Liver (tissue), 9 donors: ENCODE measurements around the gene GRIP2. TPM values are rescaled to one million over a fixed set of nuclear protein-coding genes. Genes with fewer than 3 reads are reported as not detected.

ENCODE experiments used
- DNase-seq: peaks from one replicate; pipeline ENCODE4 v3.0.0-alpha.2; 2017; ENCODE audit warnings: low spot score
- H3K27ac ChIP-seq, 2 donors: one replicate each; pipeline ENCODE4 v1.7.0; 2013; ENCODE audit warnings: inconsistent platforms in 2 of 2, low read length in 2 of 2, control low read depth in 1 of 2, low read depth in 1 of 2, mild to moderate bottlenecking in 1 of 2
- H3K27me3 ChIP-seq, 4 donors: one replicate each; pipeline versions ENCODE4 v1.6.1 to v1.7.0; 2013; ENCODE audit warnings: low read length in 3 of 4, inconsistent platforms in 1 of 4, mild to moderate bottlenecking in 1 of 4, moderate library complexity in 1 of 4; ENCODE audit not compliant: control insufficient read depth in 4 of 4, insufficient read depth in 4 of 4
- H3K36me3 ChIP-seq, 4 donors: one replicate each; pipeline versions ENCODE4 v1.6.1 to v1.7.0; 2013; ENCODE audit warnings: low read length in 3 of 4, mild to moderate bottlenecking in 3 of 4, low read depth in 1 of 4, moderate library complexity in 1 of 4; ENCODE audit not compliant: control insufficient read depth in 4 of 4, insufficient read depth in 3 of 4
- H3K4me1 ChIP-seq, 4 donors: one replicate each; pipeline versions ENCODE4 v1.6.1 to v1.7.0; 2013; ENCODE audit warnings: low read length in 3 of 4, mild to moderate bottlenecking in 3 of 4, moderate library complexity in 1 of 4; ENCODE audit not compliant: control insufficient read depth in 4 of 4, insufficient read depth in 4 of 4
- H3K4me3 ChIP-seq, 3 donors: one replicate each; pipeline versions ENCODE4 v1.6.1 to v1.7.0; 2013; ENCODE audit warnings: low read length in 3 of 3, control low read depth in 1 of 3, low read depth in 1 of 3, mild to moderate bottlenecking in 1 of 3
- H3K9ac ChIP-seq, 2 donors: one replicate each; pipeline ENCODE4 v1.7.0; 2013; ENCODE audit warnings: low read length in 2 of 2, mild to moderate bottlenecking in 2 of 2, moderate library complexity in 2 of 2, control low read depth in 1 of 2, low read depth in 1 of 2
- H3K9me3 ChIP-seq, 4 donors: one replicate each; pipeline versions ENCODE4 v1.6.1 to v1.7.0; 2013; ENCODE audit warnings: low read length in 3 of 4; ENCODE audit not compliant: control insufficient read depth in 4 of 4
- EGR1 ChIP-seq, 2 donors: IDR thresholded peaks; 2 replicates each; pipeline ENCODE4 v1.6.1; 2016 to 2018; ENCODE audit warnings: antibody characterized with exemption in 2 of 2, low read depth in 2 of 2
- FOXA1 ChIP-seq: IDR thresholded peaks from 2 replicates; pipeline ENCODE4 v1.6.1; 2016; ENCODE audit warnings: antibody characterized with exemption
- FOXA2 ChIP-seq: IDR thresholded peaks from 2 replicates; pipeline ENCODE4 v1.6.1; 2016; ENCODE audit warnings: antibody characterized with exemption
- GABPA ChIP-seq, 2 donors: IDR thresholded peaks in 1 of 2; conservative IDR thresholded peaks in 1 of 2; 2 replicates each; pipeline ENCODE4 v1.6.1; 2016; ENCODE audit warnings: antibody characterized with exemption in 2 of 2, mild to moderate bottlenecking in 1 of 2, moderate library complexity in 1 of 2
- HNF4A ChIP-seq, 2 donors: conservative IDR thresholded peaks; 2 replicates each; pipeline ENCODE4 v1.6.1; 2016; ENCODE audit warnings: antibody characterized with exemption in 2 of 2, mild to moderate bottlenecking in 2 of 2
- HNF4G ChIP-seq: IDR thresholded peaks from 2 replicates; pipeline ENCODE4 v1.6.1; 2016; ENCODE audit warnings: antibody characterized with exemption
- JUND ChIP-seq, 2 donors: IDR thresholded peaks; 2 replicates each; pipeline ENCODE4 v1.6.1; 2016; ENCODE audit warnings: antibody characterized with exemption in 2 of 2
- NR2F2 ChIP-seq: IDR thresholded peaks from 2 replicates; pipeline ENCODE4 v1.6.1; 2016; ENCODE audit warnings: antibody characterized with exemption
- RAD21 ChIP-seq, 2 donors: IDR thresholded peaks; 2 replicates each; pipeline ENCODE4 v1.6.1; 2016; ENCODE audit warnings: antibody characterized with exemption in 2 of 2, mild to moderate bottlenecking in 2 of 2
- RXRA ChIP-seq, 2 donors: IDR thresholded peaks; 2 replicates each; pipeline ENCODE4 v1.6.1; 2017 to 2018; ENCODE audit warnings: antibody characterized with exemption in 2 of 2, mild to moderate bottlenecking in 1 of 2
- SP1 ChIP-seq: IDR thresholded peaks from 2 replicates; pipeline ENCODE4 v1.6.1; 2018; ENCODE audit warnings: antibody characterized with exemption, mild to moderate bottlenecking
- TAF1 ChIP-seq: conservative IDR thresholded peaks from 2 replicates; pipeline ENCODE4 v1.6.1; 2016; ENCODE audit warnings: antibody characterized with exemption, mild to moderate bottlenecking
- YY1 ChIP-seq: IDR thresholded peaks from 2 replicates; pipeline ENCODE4 v1.6.1; 2016; ENCODE audit warnings: antibody characterized with exemption, mild to moderate bottlenecking
- WGBS: extraction: QIAGEN DNeasy Blood & Tissue Kit; methylation state at CpG from one replicate; pipeline ENCODE4 v1.1.7; 2013; 5-methylcytosine and 5-hydroxymethylcytosine counted together
- polyA plus RNA-seq, 2 donors: library from polyadenylated mRNA; stranded (reverse) in 1 of 2; unstranded in 1 of 2; fragments of 200-250 nt in 1 of 2; fragments of >200 nt in 1 of 2; fragmentation: Nextera tagmentation in 1 of 2; extraction: Ambion mirVana in 1 of 2; gene quantifications; one replicate each; pipeline versions ENCODE4 v1.2.1 to v1.2.3, GENCODE V29; 2013 to 2015
- total RNA-seq, 2 donors: library from RNA; depleted of rRNA; stranded (reverse); fragments of >200 nt; gene quantifications; one replicate each; pipeline ENCODE4 v1.2.3, GENCODE V29; 2014
- TF ChIP-seq, protein P1 (sequence below): fragments of 150-350 bp; IDR thresholded peaks from 2 replicates; pipeline ENCODE4 v1.5.1; 2017; ENCODE audit warnings: improper control_type of control experiment, low read depth, low read length; ENCODE audit not compliant: missing input control
- TF ChIP-seq, protein P2 (sequence below): IDR thresholded peaks from 2 replicates; pipeline ENCODE4 v1.6.1; 2016; ENCODE audit warnings: antibody characterized with exemption
- TF ChIP-seq, protein P3 (sequence below): IDR thresholded peaks from 2 replicates; pipeline ENCODE4 v1.6.1; 2016; ENCODE audit warnings: antibody characterized with exemption
- TF ChIP-seq, protein P4 (sequence below): IDR thresholded peaks from 2 replicates; pipeline ENCODE4 v1.6.1; 2016; ENCODE audit warnings: antibody characterized with exemption
- donor health status: healthy.
- donor health status: healthy.
- donor health status: healthy.
- donor health status: healthy.
- donor health status: healthy.

GRIP2 gene
- total and polyA plus RNA-seq, 4 donors, result 0.05 to 0.33 (median 0.09) TPM; not detected in 1

DNA sequence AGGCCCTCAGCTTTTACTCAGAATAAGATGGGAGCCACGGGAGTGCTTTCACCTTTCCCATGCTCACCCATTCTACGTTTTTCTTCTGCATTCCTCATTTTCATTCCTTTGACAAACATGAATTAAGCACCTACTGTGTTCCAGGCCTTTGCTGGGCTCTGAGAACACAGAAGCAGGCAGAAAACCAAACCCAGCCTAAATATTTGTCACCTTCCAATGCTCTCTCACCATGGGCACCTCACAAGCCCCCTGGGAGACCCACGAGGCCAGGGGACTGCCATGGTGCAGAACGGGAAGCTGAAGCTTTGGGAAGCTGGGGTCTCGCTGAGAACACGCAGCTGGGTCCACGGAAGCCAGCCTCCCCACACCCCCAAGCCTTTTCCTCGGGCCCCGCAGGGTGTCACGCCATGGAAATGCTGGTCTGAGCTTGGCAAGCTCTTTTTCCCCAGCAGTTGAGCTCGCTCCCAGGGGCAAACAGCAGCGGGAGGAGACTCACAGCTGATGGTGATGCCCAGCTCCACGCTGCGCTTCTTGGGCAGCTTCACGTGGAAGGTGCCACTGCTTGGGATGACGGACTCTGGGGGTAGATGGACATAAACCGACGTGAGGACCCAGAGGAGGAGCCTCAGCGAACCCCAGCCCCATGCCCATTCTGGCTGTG, 27.7 kb downstream of the GRIP2 start:
- TF ChIP-seq, protein P1, sequence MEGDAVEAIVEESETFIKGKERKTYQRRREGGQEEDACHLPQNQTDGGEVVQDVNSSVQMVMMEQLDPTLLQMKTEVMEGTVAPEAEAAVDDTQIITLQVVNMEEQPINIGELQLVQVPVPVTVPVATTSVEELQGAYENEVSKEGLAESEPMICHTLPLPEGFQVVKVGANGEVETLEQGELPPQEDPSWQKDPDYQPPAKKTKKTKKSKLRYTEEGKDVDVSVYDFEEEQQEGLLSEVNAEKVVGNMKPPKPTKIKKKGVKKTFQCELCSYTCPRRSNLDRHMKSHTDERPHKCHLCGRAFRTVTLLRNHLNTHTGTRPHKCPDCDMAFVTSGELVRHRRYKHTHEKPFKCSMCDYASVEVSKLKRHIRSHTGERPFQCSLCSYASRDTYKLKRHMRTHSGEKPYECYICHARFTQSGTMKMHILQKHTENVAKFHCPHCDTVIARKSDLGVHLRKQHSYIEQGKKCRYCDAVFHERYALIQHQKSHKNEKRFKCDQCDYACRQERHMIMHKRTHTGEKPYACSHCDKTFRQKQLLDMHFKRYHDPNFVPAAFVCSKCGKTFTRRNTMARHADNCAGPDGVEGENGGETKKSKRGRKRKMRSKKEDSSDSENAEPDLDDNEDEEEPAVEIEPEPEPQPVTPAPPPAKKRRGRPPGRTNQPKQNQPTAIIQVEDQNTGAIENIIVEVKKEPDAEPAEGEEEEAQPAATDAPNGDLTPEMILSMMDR, result no peak
- no peak for TF ChIP-seq NR2F2
- TF ChIP-seq SP1, result no peak
- no peak for TF ChIP-seq HNF4G
- no peak for TF ChIP-seq JUND (IDR thresholded peaks at IDR 0.05)
- TF ChIP-seq HNF4A (conservative IDR thresholded peaks at IDR 0.05), result no peak
- TF ChIP-seq, protein P2, sequence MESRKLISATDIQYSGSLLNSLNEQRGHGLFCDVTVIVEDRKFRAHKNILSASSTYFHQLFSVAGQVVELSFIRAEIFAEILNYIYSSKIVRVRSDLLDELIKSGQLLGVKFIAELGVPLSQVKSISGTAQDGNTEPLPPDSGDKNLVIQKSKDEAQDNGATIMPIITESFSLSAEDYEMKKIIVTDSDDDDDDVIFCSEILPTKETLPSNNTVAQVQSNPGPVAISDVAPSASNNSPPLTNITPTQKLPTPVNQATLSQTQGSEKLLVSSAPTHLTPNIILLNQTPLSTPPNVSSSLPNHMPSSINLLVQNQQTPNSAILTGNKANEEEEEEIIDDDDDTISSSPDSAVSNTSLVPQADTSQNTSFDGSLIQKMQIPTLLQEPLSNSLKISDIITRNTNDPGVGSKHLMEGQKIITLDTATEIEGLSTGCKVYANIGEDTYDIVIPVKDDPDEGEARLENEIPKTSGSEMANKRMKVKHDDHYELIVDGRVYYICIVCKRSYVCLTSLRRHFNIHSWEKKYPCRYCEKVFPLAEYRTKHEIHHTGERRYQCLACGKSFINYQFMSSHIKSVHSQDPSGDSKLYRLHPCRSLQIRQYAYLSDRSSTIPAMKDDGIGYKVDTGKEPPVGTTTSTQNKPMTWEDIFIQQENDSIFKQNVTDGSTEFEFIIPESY, result no peak
- TF ChIP-seq FOXA2, result no peak
- no peak for TF ChIP-seq FOXA1
- no peak for TF ChIP-seq RAD21 (IDR thresholded peaks at IDR 0.05)
- TF ChIP-seq EGR1 (IDR thresholded peaks at IDR 0.05; ENCODE audit: low read depth in 2 of 2), result no peak
- TF ChIP-seq, protein P3, sequence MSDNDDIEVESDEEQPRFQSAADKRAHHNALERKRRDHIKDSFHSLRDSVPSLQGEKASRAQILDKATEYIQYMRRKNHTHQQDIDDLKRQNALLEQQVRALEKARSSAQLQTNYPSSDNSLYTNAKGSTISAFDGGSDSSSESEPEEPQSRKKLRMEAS, result no peak
- TF ChIP-seq, protein P4, sequence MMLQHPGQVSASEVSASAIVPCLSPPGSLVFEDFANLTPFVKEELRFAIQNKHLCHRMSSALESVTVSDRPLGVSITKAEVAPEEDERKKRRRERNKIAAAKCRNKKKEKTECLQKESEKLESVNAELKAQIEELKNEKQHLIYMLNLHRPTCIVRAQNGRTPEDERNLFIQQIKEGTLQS, result no peak
- no peak for TF ChIP-seq RXRA (IDR thresholded peaks at IDR 0.05)
- H3K9me3 ChIP-seq, result no peaks in the 10 kb centered on the region
- 90% methylated on average over 19 of the region's 19 CpGs for WGBS
- no peak overlapping the region for H3K4me3 ChIP-seq
- DNase-seq, result no peak
- H3K27me3 ChIP-seq, result no peaks in the 10 kb centered on the region
- H3K9ac ChIP-seq, result no peak overlapping the region
- H3K4me1 ChIP-seq, result peaks cover 0 to 2% (median 0%) of the 10 kb centered on the region in 4 donors
- H3K36me3 ChIP-seq, result no peaks in the 10 kb centered on the region
- H3K27ac ChIP-seq, result no peak overlapping the region

DNA sequence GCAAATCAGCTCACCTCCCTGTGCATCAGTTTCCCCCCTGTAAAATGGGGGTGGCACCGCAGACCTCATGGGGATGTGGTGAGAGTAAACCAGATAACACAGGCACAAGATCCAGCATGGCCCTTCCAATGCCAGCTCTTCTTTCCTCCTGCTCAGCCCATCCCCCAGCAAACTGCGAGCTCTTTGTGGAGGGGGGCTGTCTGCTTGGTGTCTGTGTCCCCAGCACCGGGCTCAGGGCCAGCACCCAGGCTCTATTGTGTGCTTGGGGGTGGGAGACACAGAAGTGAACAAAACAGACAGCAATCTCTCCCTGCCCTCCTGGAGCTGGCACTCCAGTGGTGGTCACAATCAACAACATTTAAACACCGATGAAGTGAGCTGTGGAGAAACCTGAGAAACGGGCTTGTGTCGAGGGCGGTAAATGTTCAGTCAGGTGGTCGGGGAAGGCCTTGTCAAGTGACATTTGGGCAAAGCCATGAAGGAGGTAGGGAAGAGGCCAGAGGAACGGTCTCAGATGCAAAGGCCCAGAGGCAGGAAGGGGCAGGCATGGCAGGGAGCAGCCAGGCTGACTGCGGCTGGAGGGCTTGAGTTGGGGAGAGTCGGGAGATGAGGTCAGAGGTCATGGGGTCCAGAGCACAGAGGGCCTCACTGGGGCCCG, 28.4 kb downstream of the GRIP2 start:
- no peaks in the 10 kb centered on the region for H3K27me3 ChIP-seq
- no peaks in the 10 kb centered on the region for H3K36me3 ChIP-seq
- H3K9ac ChIP-seq, result no peak overlapping the region
- H3K27ac ChIP-seq, result no peak overlapping the region
- WGBS, result 77% methylated on average over 12 of the region's 12 CpGs
- H3K4me3 ChIP-seq, result no peak overlapping the region
- H3K4me1 ChIP-seq, result peaks cover 0 to 2% (median 0%) of the 10 kb centered on the region in 4 donors
- no peaks in the 10 kb centered on the region for H3K9me3 ChIP-seq
- DNase-seq, result no peak
- TF ChIP-seq, protein P2, result no peak
- TF ChIP-seq SP1 (no peak), FOXA1 (no peak), RAD21 (IDR thresholded peaks at IDR 0.05) (no peak), RXRA (IDR thresholded peaks at IDR 0.05) (no peak), JUND (IDR thresholded peaks at IDR 0.05) (no peak), HNF4A (conservative IDR thresholded peaks at IDR 0.05) (no peak), TAF1 (no peak), YY1 (no peak), GABPA (IDR thresholded peaks at IDR 0.05 in 1 of 2, conservative IDR thresholded peaks at IDR 0.05 in 1 of 2) (no peak), HNF4G (no peak), FOXA2 (no peak), NR2F2 (no peak), EGR1 (IDR thresholded peaks at IDR 0.05; ENCODE audit: low read depth in 2 of 2) (no peak)
- TF ChIP-seq, protein P1, result no peak
- TF ChIP-seq, protein P4, result no peak
